ENCODE data around the gene MBD5. TPM values are rescaled to one million over a fixed set of nuclear protein-coding genes. Genes with fewer than 3 reads are reported as not detected.

The MBD5 gene
- polyA plus RNA-seq, 1 of the 3 experiments (the other 2 are of a cell fraction) = 7.4 TPM

DNA sequence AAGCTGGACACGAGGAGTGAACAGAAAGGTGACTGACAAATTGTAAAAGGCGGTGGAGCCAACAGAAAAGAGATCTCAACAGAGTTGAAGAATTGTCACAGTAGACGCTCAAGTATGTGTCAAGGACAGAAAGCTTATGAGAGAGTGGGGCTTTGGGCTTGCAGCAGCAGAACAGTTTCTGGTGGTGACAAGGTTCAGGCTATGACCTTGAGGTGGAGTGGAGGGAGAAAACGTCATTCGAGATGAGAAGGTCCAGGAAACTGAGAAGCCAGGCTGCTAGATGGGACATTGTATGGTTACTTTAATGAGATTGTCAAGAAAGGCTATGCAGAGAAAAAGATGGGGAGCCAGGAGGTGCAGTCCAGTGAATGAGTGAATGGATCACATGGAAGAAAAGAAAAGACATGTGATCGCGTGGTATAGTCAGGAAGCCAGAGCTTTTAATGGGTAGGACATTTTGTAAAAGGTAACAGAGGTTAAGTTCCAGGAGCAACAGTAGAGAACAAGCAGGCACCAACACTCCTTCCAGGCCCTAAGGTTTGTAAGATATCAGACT lies 532.5 kb downstream of the MBD5 start (continued):
- TF ChIP-seq, protein P1, sequence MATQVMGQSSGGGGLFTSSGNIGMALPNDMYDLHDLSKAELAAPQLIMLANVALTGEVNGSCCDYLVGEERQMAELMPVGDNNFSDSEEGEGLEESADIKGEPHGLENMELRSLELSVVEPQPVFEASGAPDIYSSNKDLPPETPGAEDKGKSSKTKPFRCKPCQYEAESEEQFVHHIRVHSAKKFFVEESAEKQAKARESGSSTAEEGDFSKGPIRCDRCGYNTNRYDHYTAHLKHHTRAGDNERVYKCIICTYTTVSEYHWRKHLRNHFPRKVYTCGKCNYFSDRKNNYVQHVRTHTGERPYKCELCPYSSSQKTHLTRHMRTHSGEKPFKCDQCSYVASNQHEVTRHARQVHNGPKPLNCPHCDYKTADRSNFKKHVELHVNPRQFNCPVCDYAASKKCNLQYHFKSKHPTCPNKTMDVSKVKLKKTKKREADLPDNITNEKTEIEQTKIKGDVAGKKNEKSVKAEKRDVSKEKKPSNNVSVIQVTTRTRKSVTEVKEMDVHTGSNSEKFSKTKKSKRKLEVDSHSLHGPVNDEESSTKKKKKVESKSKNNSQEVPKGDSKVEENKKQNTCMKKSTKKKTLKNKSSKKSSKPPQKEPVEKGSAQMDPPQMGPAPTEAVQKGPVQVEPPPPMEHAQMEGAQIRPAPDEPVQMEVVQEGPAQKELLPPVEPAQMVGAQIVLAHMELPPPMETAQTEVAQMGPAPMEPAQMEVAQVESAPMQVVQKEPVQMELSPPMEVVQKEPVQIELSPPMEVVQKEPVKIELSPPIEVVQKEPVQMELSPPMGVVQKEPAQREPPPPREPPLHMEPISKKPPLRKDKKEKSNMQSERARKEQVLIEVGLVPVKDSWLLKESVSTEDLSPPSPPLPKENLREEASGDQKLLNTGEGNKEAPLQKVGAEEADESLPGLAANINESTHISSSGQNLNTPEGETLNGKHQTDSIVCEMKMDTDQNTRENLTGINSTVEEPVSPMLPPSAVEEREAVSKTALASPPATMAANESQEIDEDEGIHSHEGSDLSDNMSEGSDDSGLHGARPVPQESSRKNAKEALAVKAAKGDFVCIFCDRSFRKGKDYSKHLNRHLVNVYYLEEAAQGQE (IDR thresholded peaks at IDR 0.05; ENCODE audit: low read depth, low read length) = no peak
- no peak for TF ChIP-seq TCF12 (IDR thresholded peaks at IDR 0.05)
- TF ChIP-seq, protein P2, sequence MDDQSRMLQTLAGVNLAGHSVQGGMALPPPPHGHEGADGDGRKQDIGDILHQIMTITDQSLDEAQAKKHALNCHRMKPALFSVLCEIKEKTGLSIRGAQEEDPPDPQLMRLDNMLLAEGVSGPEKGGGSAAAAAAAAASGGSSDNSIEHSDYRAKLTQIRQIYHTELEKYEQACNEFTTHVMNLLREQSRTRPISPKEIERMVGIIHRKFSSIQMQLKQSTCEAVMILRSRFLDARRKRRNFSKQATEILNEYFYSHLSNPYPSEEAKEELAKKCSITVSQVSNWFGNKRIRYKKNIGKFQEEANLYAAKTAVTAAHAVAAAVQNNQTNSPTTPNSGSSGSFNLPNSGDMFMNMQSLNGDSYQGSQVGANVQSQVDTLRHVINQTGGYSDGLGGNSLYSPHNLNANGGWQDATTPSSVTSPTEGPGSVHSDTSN (IDR thresholded peaks at IDR 0.05) = no peak
- no peak for TF ChIP-seq NFIC (IDR thresholded peaks at IDR 0.05; ENCODE audit: borderline replicate concordance)
- no peak for TF ChIP-seq RAD21 (IDR thresholded peaks at IDR 0.05; ENCODE audit: low read length)
- TF ChIP-seq, protein P3, sequence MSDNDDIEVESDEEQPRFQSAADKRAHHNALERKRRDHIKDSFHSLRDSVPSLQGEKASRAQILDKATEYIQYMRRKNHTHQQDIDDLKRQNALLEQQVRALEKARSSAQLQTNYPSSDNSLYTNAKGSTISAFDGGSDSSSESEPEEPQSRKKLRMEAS (IDR thresholded peaks at IDR 0.05; ENCODE audit: low read depth) = no peak
- TF ChIP-seq RFX5 (IDR thresholded peaks at IDR 0.05; ENCODE audit: low read length) = no peak
- TF ChIP-seq MXI1 (IDR thresholded peaks at IDR 0.05; ENCODE audit: low read depth, low read length) = no peak

DNA sequence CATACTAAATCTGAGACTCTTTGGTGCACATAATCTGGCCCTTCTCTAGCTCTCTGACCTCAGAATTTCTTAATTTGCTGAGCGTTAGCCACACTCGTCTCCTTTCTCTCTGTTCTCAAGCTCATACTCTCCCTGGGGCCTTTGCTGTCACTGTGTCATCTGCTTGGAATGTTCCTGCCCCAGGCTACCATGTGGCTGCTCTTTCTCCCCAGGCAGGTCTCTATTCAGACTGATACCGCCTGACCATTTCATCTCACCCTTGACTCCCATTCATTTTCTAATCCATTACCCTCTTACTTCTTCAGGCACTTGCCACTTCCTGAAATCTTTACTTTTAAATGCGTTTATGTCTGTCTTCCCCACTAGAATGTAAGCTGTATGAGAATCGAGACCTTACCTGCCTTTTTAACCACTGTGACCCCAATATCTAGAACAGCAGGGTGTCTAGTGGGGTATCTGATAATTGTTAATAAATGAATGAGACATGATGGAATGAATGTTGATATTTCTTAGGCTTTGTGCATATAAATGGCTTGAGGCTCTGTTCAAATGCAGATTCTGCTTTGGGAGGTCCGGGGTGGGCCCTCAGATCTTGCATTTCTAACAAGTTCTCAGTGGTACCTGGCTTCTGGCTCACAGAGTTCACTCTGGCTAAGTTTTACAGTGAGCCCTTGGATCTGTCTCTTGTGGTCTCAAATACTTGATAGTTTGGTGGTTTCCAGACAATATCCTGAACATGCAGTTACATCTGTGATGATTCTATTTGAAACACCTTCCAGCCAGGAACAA lies 533.8 kb downstream of the MBD5 start:
- WGBS (ENCODE audit: low lambda C conversion rate) = 51% methylated on average over 6 of the region's 6 CpGs
- no peak for DNase-seq
- H4K20me1 ChIP-seq (ENCODE audit: insufficient read depth) = no peaks in the 10 kb centered on the region
- H3K4me2 ChIP-seq = no peak overlapping the region
- no peaks in the 10 kb centered on the region for H3K36me3 ChIP-seq (replicated peaks in 1 of 2; ENCODE audit: control insufficient read depth in 1 of 2, insufficient read depth in 2 of 2, low read length in 1 of 2)
- H3K27me3 ChIP-seq (ENCODE audit: insufficient read depth) = no peaks in the 10 kb centered on the region
- H3K9me3 ChIP-seq = no peaks in the 10 kb centered on the region
- no peaks in the 10 kb centered on the region for H3F3A ChIP-seq (replicated peaks; ENCODE audit: insufficient read depth)
- H3K4me3 ChIP-seq (ENCODE audit: low read depth in 2 of 2, low read length in 1 of 2) = no peak overlapping the region
- no peak overlapping the region for H3K27ac ChIP-seq (ENCODE audit: low read depth in 2 of 2, low read length in 1 of 2)
- ChIA-PET POLR2A (interaction anchor here (0.6 kb wide), 1 partner anchor 224 kb away, joined by 3 read pairs; no protein-coding TSS in a partner anchor), CTCF (no interaction called here)
- no peaks in the 10 kb centered on the region for H3K79me2 ChIP-seq (ENCODE audit: insufficient read depth)
- H3K9me2 ChIP-seq = no peaks in the 10 kb centered on the region
- H3K9ac ChIP-seq = no peak overlapping the region
- no peak overlapping the region for H2AFZ ChIP-seq (ENCODE audit: low read depth)
- no peaks in the 10 kb centered on the region for H3K4me1 ChIP-seq (ENCODE audit: control insufficient read depth in 1 of 2, insufficient read depth in 2 of 2, low read depth in 1 of 2, low read length in 1 of 2)
- no peak for TF ChIP-seq SIN3A (IDR thresholded peaks at IDR 0.05; ENCODE audit: borderline replicate concordance, low read depth, low read length)
- TF ChIP-seq, protein P1 (IDR thresholded peaks at IDR 0.05; ENCODE audit: low read depth, low read length) = no peak
- TF ChIP-seq, protein P4, sequence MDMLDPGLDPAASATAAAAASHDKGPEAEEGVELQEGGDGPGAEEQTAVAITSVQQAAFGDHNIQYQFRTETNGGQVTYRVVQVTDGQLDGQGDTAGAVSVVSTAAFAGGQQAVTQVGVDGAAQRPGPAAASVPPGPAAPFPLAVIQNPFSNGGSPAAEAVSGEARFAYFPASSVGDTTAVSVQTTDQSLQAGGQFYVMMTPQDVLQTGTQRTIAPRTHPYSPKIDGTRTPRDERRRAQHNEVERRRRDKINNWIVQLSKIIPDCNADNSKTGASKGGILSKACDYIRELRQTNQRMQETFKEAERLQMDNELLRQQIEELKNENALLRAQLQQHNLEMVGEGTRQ (IDR thresholded peaks at IDR 0.05; ENCODE audit: borderline replicate concordance, low read depth, low read length) = no peak
- TF ChIP-seq SMC3 (IDR thresholded peaks at IDR 0.05; ENCODE audit: low read depth, low read length) = no peak
- TF ChIP-seq EZH2phosphoT487 (IDR thresholded peaks at IDR 0.05; ENCODE audit: borderline replicate concordance, low read depth) = no peak
- no peak for TF ChIP-seq RFX5 (IDR thresholded peaks at IDR 0.05; ENCODE audit: low read length)
- TF ChIP-seq, protein P5, sequence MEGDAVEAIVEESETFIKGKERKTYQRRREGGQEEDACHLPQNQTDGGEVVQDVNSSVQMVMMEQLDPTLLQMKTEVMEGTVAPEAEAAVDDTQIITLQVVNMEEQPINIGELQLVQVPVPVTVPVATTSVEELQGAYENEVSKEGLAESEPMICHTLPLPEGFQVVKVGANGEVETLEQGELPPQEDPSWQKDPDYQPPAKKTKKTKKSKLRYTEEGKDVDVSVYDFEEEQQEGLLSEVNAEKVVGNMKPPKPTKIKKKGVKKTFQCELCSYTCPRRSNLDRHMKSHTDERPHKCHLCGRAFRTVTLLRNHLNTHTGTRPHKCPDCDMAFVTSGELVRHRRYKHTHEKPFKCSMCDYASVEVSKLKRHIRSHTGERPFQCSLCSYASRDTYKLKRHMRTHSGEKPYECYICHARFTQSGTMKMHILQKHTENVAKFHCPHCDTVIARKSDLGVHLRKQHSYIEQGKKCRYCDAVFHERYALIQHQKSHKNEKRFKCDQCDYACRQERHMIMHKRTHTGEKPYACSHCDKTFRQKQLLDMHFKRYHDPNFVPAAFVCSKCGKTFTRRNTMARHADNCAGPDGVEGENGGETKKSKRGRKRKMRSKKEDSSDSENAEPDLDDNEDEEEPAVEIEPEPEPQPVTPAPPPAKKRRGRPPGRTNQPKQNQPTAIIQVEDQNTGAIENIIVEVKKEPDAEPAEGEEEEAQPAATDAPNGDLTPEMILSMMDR (IDR thresholded peaks at IDR 0.05) = no peak
- no peak for TF ChIP-seq TEAD4 (IDR thresholded peaks at IDR 0.05; ENCODE audit: borderline replicate concordance, insufficient read depth)
- TF ChIP-seq YY1 (IDR thresholded peaks at IDR 0.05; ENCODE audit: low read depth) = no peak
- TF ChIP-seq EP300 (IDR thresholded peaks at IDR 0.05; ENCODE audit: borderline replicate concordance in 1 of 2, low read depth in 1 of 2, low read length in 1 of 2) = no peak
- TF ChIP-seq RAD21 (IDR thresholded peaks at IDR 0.05; ENCODE audit: low read length) = no peak
- TF ChIP-seq RCOR1 (IDR thresholded peaks at IDR 0.05; ENCODE audit: low read length) = no peak

Measured in SK-N-SH (cell line).